Hepatocyte (in vitro differentiated cells): ENCODE measurements around the gene SLC9A3. TPM values are rescaled to one million over a fixed set of nuclear protein-coding genes. Genes with fewer than 3 reads are reported as not detected.

ENCODE experiments used
- DNase-seq: peaks from one replicate; pipeline ENCODE4 v3.0.0-alpha.2; 2016; ENCODE audit warnings: low spot score
- H2AFZ ChIP-seq: fragments of 200-600 bp; sonication (generic); 2 replicates; pipeline ENCODE4 v1.6.0; 2016; ENCODE audit warnings: antibody characterized with exemption, mild to moderate bottlenecking
- H3K27ac ChIP-seq: fragments of 200-600 bp; sonication (generic); 2 replicates; pipeline ENCODE4 v1.5.1; 2016; ENCODE audit warnings: mild to moderate bottlenecking
- H3K27me3 ChIP-seq: fragments of 200-600 bp; sonication (generic); 2 replicates; pipeline ENCODE4 v1.6.1; 2016
- H3K36me3 ChIP-seq: fragments of 200-600 bp; sonication (generic); replicated peaks from 2 replicates; pipeline ENCODE4 v1.5.1; 2016; ENCODE audit warnings: low read depth; ENCODE audit not compliant: insufficient read depth
- H3K4me1 ChIP-seq: fragments of 200-600 bp; sonication (generic); 2 replicates; pipeline ENCODE4 v1.5.1; 2016; ENCODE audit warnings: mild to moderate bottlenecking, moderate library complexity; ENCODE audit not compliant: insufficient read depth
- H3K4me2 ChIP-seq: fragments of 200-600 bp; sonication (generic); 2 replicates; pipeline ENCODE4 v1.6.0; 2016
- H3K4me3 ChIP-seq: fragments of 200-600 bp; sonication (generic); 2 replicates; pipeline ENCODE4 v1.5.1; 2016; ENCODE audit warnings: mild to moderate bottlenecking
- H3K79me2 ChIP-seq: fragments of 200-600 bp; sonication (generic); 2 replicates; pipeline ENCODE4 v1.6.0; 2017; ENCODE audit warnings: mild to moderate bottlenecking
- H3K9me2 ChIP-seq: fragments of 200-600 bp; sonication (generic); replicated peaks from 2 replicates; pipeline ENCODE4 v1.6.0; 2017; ENCODE audit warnings: mild to moderate bottlenecking; ENCODE audit not compliant: insufficient read depth
- H3K9me3 ChIP-seq: fragments of 200-600 bp; sonication (generic); 2 replicates; pipeline ENCODE4 v1.5.1; 2016; ENCODE audit warnings: low read depth, mild to moderate bottlenecking
- H4K20me1 ChIP-seq: fragments of 200-600 bp; sonication (generic); 2 replicates; pipeline ENCODE4 v1.6.0; 2016; ENCODE audit warnings: mild to moderate bottlenecking; ENCODE audit not compliant: insufficient read depth, poor library complexity, severe bottlenecking
- CTCF ChIP-seq: fragments of 200-600 bp; sonication (generic); IDR thresholded peaks from 2 replicates; pipeline ENCODE4 v1.5.1; 2016; ENCODE audit warnings: antibody characterized with exemption, mild to moderate bottlenecking; ENCODE audit not compliant: poor library complexity
- EZH2 ChIP-seq: fragments of 200-600 bp; sonication (generic); IDR thresholded peaks from 2 replicates; pipeline ENCODE4 v1.6.1; 2016; ENCODE audit warnings: antibody characterized with exemption, mild to moderate bottlenecking, borderline replicate concordance
- EZH2phosphoT487 ChIP-seq: fragments of 200-600 bp; sonication (generic); IDR thresholded peaks from one replicate; pipeline ENCODE4 v1.6.1; 2018; ENCODE audit warnings: antibody characterized with exemption, mild to moderate bottlenecking, low read depth, moderate library complexity; ENCODE audit not compliant: unreplicated experiment, severe bottlenecking
- WGBS: methylation state at CpG from one replicate; pipeline ENCODE4 v1.1.6; 2016; ENCODE audit warnings: low lambda C conversion rate; ENCODE audit errors: missing lambda C conversion rate; 5-methylcytosine and 5-hydroxymethylcytosine counted together
- polyA plus RNA-seq: library from polyadenylated mRNA; unstranded; fragments of >200 nt; fragmentation: Nextera tagmentation; extraction: Ambion mirVana; gene quantifications from 2 replicates; pipeline ENCODE4 v1.2.1, GENCODE V29; 2016
- total RNA-seq: library from RNA; depleted of rRNA; stranded (reverse); fragments of >200 nt; gene quantifications from 2 replicates; pipeline ENCODE4 v1.2.3, GENCODE V29; 2014

SLC9A3 gene
- total and polyA plus RNA-seq, 2 experiments from 2014 or later, result 4.8 to 7.4 TPM

GRCh38 chr5:448061-448765 is 76.0 kb downstream of the SLC9A3 start:
- Histone ChIP-seq H3K9me2 (no peaks in the 10 kb centered on the region), H3K79me2 (peaks cover 63% of the 10 kb centered on the region), H3K4me3 (no peak overlapping the region), H3K27me3 (no peaks in the 10 kb centered on the region), H3K27ac (no peak overlapping the region), H2AFZ (no peak overlapping the region), H3K9me3 (peaks cover 13% of the 10 kb centered on the region), H4K20me1 (peaks cover 5% of the 10 kb centered on the region), H3K4me1 (no peaks in the 10 kb centered on the region), H3K4me2 (no peak overlapping the region), H3K36me3 (peaks cover 3% of the 10 kb centered on the region)
- no peak for DNase-seq
- TF ChIP-seq EZH2 (no peak), EZH2phosphoT487 (no peak), CTCF (no peak)
- 95% methylated on average over 21 of the region's 21 CpGs for WGBS

- Histone ChIP-seq H4K20me1 (peaks cover 5% of the 10 kb centered on the region), H3K79me2 (peaks cover 60% of the 10 kb centered on the region), H3K36me3 (peaks cover 3% of the 10 kb centered on the region), H2AFZ (no peak overlapping the region), H3K4me3 (no peak overlapping the region), H3K27me3 (no peaks in the 10 kb centered on the region), H3K4me2 (no peak overlapping the region), H3K27ac (no peak overlapping the region), H3K9me3 (peaks cover 13% of the 10 kb centered on the region), H3K4me1 (no peaks in the 10 kb centered on the region), H3K9me2 (no peaks in the 10 kb centered on the region)
- DNase-seq, result no peak
- TF ChIP-seq EZH2 (no peak), CTCF (no peak), EZH2phosphoT487 (no peak)
- 96% methylated on average over 21 of the region's 21 CpGs for WGBS
These were observed 76.7 kb downstream of the SLC9A3 start for GRCh38 chr5:447501-447900.

GRCh38 chr5:446883-447263 is 77.4 kb downstream of the SLC9A3 start:
- Histone ChIP-seq H3K9me3 (peaks cover 9% of the 10 kb centered on the region), H3K79me2 (peaks cover 61% of the 10 kb centered on the region), H4K20me1 (peaks cover 5% of the 10 kb centered on the region), H3K9me2 (no peaks in the 10 kb centered on the region), H3K27me3 (no peaks in the 10 kb centered on the region), H3K36me3 (peaks cover 3% of the 10 kb centered on the region), H3K4me1 (peaks cover 4% of the 10 kb centered on the region), H3K4me2 (no peak overlapping the region), H3K4me3 (no peak overlapping the region), H3K27ac (no peak overlapping the region), H2AFZ (no peak overlapping the region)
- 69% methylated on average over 7 of the region's 7 CpGs for WGBS
- peak; percentile 63 for DNase-seq
- peak; percentile 64 for TF ChIP-seq CTCF
- TF ChIP-seq EZH2phosphoT487, result no peak
- TF ChIP-seq EZH2, result no peak
